HG02870 (cell line): Measurements from ENCODE around the gene NEK6.

Experiments
- ATAC-seq: cut with Tn5 transposase; IDR thresholded peaks from one replicate; pipeline ENCODE4 v1.9.1; 2021; ENCODE audit warnings: mild to moderate bottlenecking, moderate library complexity; ENCODE audit not compliant: unreplicated experiment

The NEK6 gene

GRCh38 chr9:124350494-124351263 is 92.9 kb downstream of the NEK6 start:
- ATAC-seq, result no peak

GRCh38 chr9:124351672-124352468 is 94.1 kb downstream of the NEK6 start:
- ATAC-seq, result no peak

DNA sequence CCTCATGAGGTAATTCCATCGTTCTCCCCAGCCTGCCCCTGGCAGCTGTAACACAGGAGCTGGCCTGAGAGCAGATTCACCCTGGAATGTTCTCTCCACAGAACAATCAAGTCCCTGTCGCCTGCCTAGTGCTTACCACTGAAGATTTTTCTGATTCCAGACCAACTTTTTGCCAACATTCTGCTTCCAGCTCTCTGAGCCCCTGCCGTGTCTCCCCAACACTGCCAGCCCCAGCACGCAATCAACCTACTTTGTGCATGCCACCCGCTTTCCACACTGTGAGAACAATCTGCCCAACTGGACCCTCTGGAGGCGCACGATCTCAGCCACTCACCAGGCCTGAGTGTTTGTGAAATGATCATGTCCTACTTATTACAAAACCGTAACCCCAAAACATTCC is 94.9 kb downstream of the NEK6 start:
- ATAC-seq, result no peak

GRCh38 chr9:124353166-124353768 is 95.5 kb downstream of the NEK6 start:
- ATAC-seq, result no peak

GRCh38 chr9:124353811-124354274 is 96.1 kb downstream of the NEK6 start:
- no peak for ATAC-seq

- no peak for ATAC-seq
Observed at GRCh38 chr9:124354346-124355038, 96.7 kb downstream of the NEK6 start.

GRCh38 chr9:124355039-124355940 is 97.5 kb downstream of the NEK6 start:
- ATAC-seq, result no peak

- ATAC-seq, result no peak
Observed at GRCh38 chr9:124355941-124356744, 98.4 kb downstream of the NEK6 start.

GRCh38 chr9:124356745-124357390 is 99.1 kb downstream of the NEK6 start:
- no peak for ATAC-seq

- ATAC-seq, result no peak
Observed at GRCh38 chr9:124357721-124358361, 100.1 kb downstream of the NEK6 start.

DNA sequence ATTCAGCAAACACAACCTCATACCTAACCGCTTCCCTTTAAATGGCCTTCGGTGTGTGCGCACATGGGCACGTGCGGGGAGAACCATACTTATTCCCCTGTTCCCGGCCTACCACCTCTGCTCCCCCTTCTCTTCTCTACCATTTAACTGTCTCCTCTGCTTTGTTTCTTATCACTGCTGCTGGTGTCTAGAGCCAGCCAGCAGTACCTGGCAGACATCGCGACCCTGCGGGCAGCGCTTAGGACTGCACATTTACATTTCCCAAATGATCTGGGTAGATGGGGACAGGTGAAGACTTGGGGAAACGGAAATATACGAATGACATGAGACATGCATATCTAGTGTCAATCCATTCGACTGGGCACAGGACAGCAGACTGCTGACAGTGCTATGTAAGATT is 100.9 kb downstream of the NEK6 start:
- ATAC-seq, result no peak

GRCh38 chr9:124359426-124359825 is 101.7 kb downstream of the NEK6 start:
- ATAC-seq, result no peak

GRCh38 chr9:124359855-124360678 is 102.3 kb downstream of the NEK6 start:
- no peak for ATAC-seq

GRCh38 chr9:124361128-124361527 is 103.4 kb downstream of the NEK6 start:
- no peak for ATAC-seq

- ATAC-seq, result no peak
Observed at GRCh38 chr9:124363326-124364096, 105.8 kb downstream of the NEK6 start.

- ATAC-seq, result no peak
Observed at GRCh38 chr9:124364141-124364540, 106.4 kb downstream of the NEK6 start.

GRCh38 chr9:124365036-124365435 is 107.3 kb downstream of the NEK6 start:
- no peak for ATAC-seq
